Nephron progenitor cell (in vitro differentiated cells): Measurements from ENCODE around the gene RAF1.
"Not testable (repeated sequence)": the region's sequence is repeated elsewhere in the genome, so short reads cannot be mapped to it uniquely, and the experiment has no call there.

Experiments
- DNase-seq: peaks from one replicate; pipeline ENCODE4 v3.0.0; 2021
- H3K27ac Mint-ChIP-seq: 2 replicates; pipeline ENCODE4 v1.8.0; 2021; ENCODE audit warnings: mild to moderate bottlenecking, moderate library complexity, mixed read lengths
- H3K27me3 Mint-ChIP-seq: 2 replicates; pipeline ENCODE4 v1.8.0; 2021; ENCODE audit warnings: mild to moderate bottlenecking, low read depth, mixed read lengths; ENCODE audit not compliant: poor library complexity
- H3K36me3 Mint-ChIP-seq: 2 replicates; pipeline ENCODE4 v1.8.0; 2021; ENCODE audit warnings: low read depth, mixed read lengths
- H3K4me1 Mint-ChIP-seq: 2 replicates; pipeline ENCODE4 v1.8.0; 2021; ENCODE audit warnings: mixed read lengths
- H3K4me3 Mint-ChIP-seq: 2 replicates; pipeline ENCODE4 v1.8.0; 2021; ENCODE audit warnings: mild to moderate bottlenecking, moderate library complexity, mixed read lengths
- H3K9me3 Mint-ChIP-seq: 2 replicates; pipeline ENCODE4 v1.8.0; 2021; ENCODE audit warnings: mild to moderate bottlenecking, moderate library complexity, mixed read lengths
- CTCF ChIP-seq: fragments of 200-600 bp; sonication (generic); IDR thresholded peaks from 2 replicates; pipeline ENCODE4 v1.5.0; 2021; ENCODE audit warnings: antibody characterized with exemption

RAF1 gene

GRCh38 chr3:12653747-12654146 lies 10.2 kb downstream of the RAF1 start:
- no peak for TF ChIP-seq CTCF
- Mint-ChIP-seq H3K9me3 (no peaks in the 10 kb centered on the region), H3K36me3 (peaks cover 25% of the 10 kb centered on the region), H3K4me3 (no peak overlapping the region), H3K4me1 (peaks cover 8% of the 10 kb centered on the region), H3K27me3 (no peaks in the 10 kb centered on the region), H3K27ac (no peak overlapping the region)
- DNase-seq = no peak

GRCh38 chr3:12648384-12648959 lies 15.4 kb downstream of the RAF1 start:
- Mint-ChIP-seq H3K4me1 (peaks cover 20% of the 10 kb centered on the region), H3K9me3 (no peaks in the 10 kb centered on the region), H3K27ac (peak overlapping the region; percentile 64), H3K27me3 (no peaks in the 10 kb centered on the region), H3K36me3 (peaks cover 20% of the 10 kb centered on the region), H3K4me3 (no peak overlapping the region)
- DNase-seq = no peak
- TF ChIP-seq CTCF = no peak

GRCh38 chr3:12644331-12644937 lies 19.5 kb downstream of the RAF1 start:
- H3K4me3 Mint-ChIP-seq = no peak overlapping the region
- no peak for TF ChIP-seq CTCF
- DNase-seq = no peak
- H3K4me1 Mint-ChIP-seq = peaks cover 22% of the 10 kb centered on the region
- peaks cover 45% of the 10 kb centered on the region for H3K36me3 Mint-ChIP-seq
- no peaks in the 10 kb centered on the region for H3K27me3 Mint-ChIP-seq
- no peak overlapping the region for H3K27ac Mint-ChIP-seq
- H3K9me3 Mint-ChIP-seq = peaks cover 21% of the 10 kb centered on the region

GRCh38 chr3:12643724-12644123 lies 20.2 kb downstream of the RAF1 start:
- Mint-ChIP-seq H3K9me3 (peaks cover 25% of the 10 kb centered on the region), H3K4me3 (no peak overlapping the region), H3K4me1 (peaks cover 22% of the 10 kb centered on the region), H3K27ac (no peak overlapping the region), H3K36me3 (peaks cover 50% of the 10 kb centered on the region), H3K27me3 (no peaks in the 10 kb centered on the region)
- DNase-seq = no peak
- TF ChIP-seq CTCF = no peak

- Mint-ChIP-seq H3K9me3 (peaks cover 25% of the 10 kb centered on the region), H3K36me3 (peaks cover 49% of the 10 kb centered on the region), H3K27me3 (no peaks in the 10 kb centered on the region), H3K27ac (peak overlapping the region; percentile 89), H3K4me1 (peaks cover 22% of the 10 kb centered on the region), H3K4me3 (no peak overlapping the region)
- no peak for TF ChIP-seq CTCF
- DNase-seq = no peak
These were observed 20.9 kb downstream of the RAF1 start for GRCh38 chr3:12643010-12643380.

- Mint-ChIP-seq H3K36me3 (peaks cover 60% of the 10 kb centered on the region), H3K4me1 (peaks cover 18% of the 10 kb centered on the region), H3K9me3 (peaks cover 25% of the 10 kb centered on the region)
- not testable (repeated sequence) for DNase-seq, H3K27me3 Mint-ChIP-seq, H3K4me3 Mint-ChIP-seq, H3K27ac Mint-ChIP-seq
These were observed 23.1 kb downstream of the RAF1 start for GRCh38 chr3:12640853-12641252.
